AG04450 (cell line): ENCODE measurements around the gene F13A1. TPM values are rescaled to one million over a fixed set of nuclear protein-coding genes. Genes with fewer than 3 reads are reported as not detected.
"Not testable (repeated sequence)": the region's sequence is repeated elsewhere in the genome, so short reads cannot be mapped to it uniquely, and the experiment has no call there.

Experiments
- CTCF ChIA-PET: fragments of 300-600, 350-600 bp; formaldehyde crosslinking; extraction: SDS; loops from one replicate; lab custom pipeline; 2022; ENCODE audit warnings: antibody characterized with exemption, inconsistent platforms; lab: Charles Lee
- POLR2A ChIA-PET: fragments of 350-600 bp; formaldehyde crosslinking; extraction: SDS; loops from one replicate; lab custom pipeline; 2021; ENCODE audit warnings: antibody characterized with exemption, inconsistent platforms; lab: Yijun Ruan, JAX
- DNase-seq: peaks from one replicate; pipeline ENCODE4 v3.0.0-alpha.2; 2011; ENCODE audit warnings: low read depth, low spot score
- H3K27ac ChIP-seq: one replicate; pipeline ENCODE4 v1.5.1; 2012; ENCODE audit warnings: low read depth, low read length, control low read depth
- H3K27me3 ChIP-seq: one replicate; pipeline ENCODE4 v1.6.0; 2012; ENCODE audit warnings: low read length; ENCODE audit not compliant: control insufficient read depth, insufficient read depth
- H3K4me3 ChIP-seq: 2 replicates; pipeline ENCODE4 v1.5.1; 2011; ENCODE audit warnings: mild to moderate bottlenecking, low read depth, low read length, control low read depth
- H3K9me3 ChIP-seq: 2 replicates; pipeline ENCODE4 v1.5.1; 2012; ENCODE audit warnings: low read length; ENCODE audit not compliant: control insufficient read depth, insufficient read depth
- CTCF ChIP-seq: IDR thresholded peaks from 2 replicates; pipeline ENCODE4 v1.5.1; 2011; ENCODE audit warnings: low read depth, low read length, control low read depth, inconsistent platforms
- polyA plus RNA-seq: library from polyadenylated mRNA; depleted of rRNA; stranded (reverse); fragments of >200 nt; gene quantifications from 2 replicates; pipeline ENCODE4 v1.2.3, GENCODE V29; 2011

Gene F13A1
- polyA plus RNA-seq, 1 experiment, result not detected

GRCh38 chr6:6312901-6313441 lies 7.5 kb downstream of the F13A1 start:
- POLR2A ChIA-PET, result no interaction called here
- TF ChIP-seq CTCF, result no peak
- CTCF ChIA-PET, result interaction anchor here (0.8 kb wide), 1 partner anchor 842 kb away, joined by 4 read pairs; no protein-coding TSS in a partner anchor
- H3K4me3 ChIP-seq, result no peak overlapping the region
- no peak for DNase-seq
- H3K27ac ChIP-seq, result no peak overlapping the region
- peaks cover 11% of the 10 kb centered on the region for H3K9me3 ChIP-seq
- H3K27me3 ChIP-seq, result no peaks in the 10 kb centered on the region

GRCh38 chr6:6305575-6305974 lies 14.9 kb downstream of the F13A1 start:
- no peaks in the 10 kb centered on the region for H3K27me3 ChIP-seq
- CTCF ChIA-PET, result no interaction called here

DNA sequence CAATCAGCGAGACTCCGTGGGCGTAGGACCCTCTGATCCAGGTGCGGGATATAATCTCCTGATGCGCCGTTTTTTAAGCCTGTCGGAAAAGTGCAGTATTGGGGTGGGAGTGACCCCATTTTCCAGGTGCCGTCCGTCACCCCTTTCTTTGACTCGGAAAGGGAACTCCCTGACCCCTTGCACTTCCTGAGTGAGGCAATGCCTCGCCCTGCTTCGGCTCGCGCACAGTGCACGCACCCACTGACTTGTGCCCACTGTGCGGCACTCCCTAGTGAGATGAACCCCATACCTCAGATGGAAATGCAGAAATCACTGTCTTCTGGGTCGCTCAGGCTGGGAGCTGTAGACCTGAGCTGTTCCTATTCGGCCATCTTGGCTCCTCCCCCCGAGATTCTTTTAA lies 20.1 kb downstream of the F13A1 start:
- H3K27me3 ChIP-seq, H3K27ac ChIP-seq, DNase-seq, CTCF ChIA-PET, POLR2A ChIA-PET, H3K4me3 ChIP-seq: not testable (repeated sequence)
- peaks cover 11% of the 10 kb centered on the region for H3K9me3 ChIP-seq

More at GRCh38 chr6:6305575-6305974, 14.9 kb downstream of the F13A1 start:
- peaks cover 16% of the 10 kb centered on the region for H3K9me3 ChIP-seq
- no peak overlapping the region for H3K27ac ChIP-seq
- H3K4me3 ChIP-seq, result no peak overlapping the region
- no peak for TF ChIP-seq CTCF
- DNase-seq, result no peak
- POLR2A ChIA-PET, result no interaction called here

DNA sequence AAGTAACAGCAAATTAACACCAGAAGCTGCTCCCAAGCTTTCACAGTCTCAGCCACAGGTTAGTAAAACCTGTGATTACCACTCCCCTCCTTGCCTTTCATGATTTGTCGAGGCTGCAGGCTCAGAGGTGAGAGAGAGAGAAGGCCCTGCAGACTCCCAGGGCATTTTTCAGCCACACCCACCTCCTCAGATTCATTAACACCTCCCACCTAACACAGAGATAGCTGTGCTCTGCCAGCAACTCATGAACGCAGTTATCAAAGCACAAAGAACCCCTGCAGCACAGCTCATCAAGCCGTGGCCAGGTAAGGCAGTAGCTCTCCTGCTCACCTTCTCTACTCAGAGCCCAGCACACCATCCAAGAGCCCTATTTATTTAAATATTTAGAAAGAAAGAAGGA lies 27.1 kb downstream of the F13A1 start:
- TF ChIP-seq CTCF, result no peak
- no peak for DNase-seq
- ChIA-PET POLR2A (no interaction called here), CTCF (no interaction called here)
- no peaks in the 10 kb centered on the region for H3K27me3 ChIP-seq
- no peak overlapping the region for H3K27ac ChIP-seq
- peaks cover 16% of the 10 kb centered on the region; the same call in 1 of the 2 replicates for H3K9me3 ChIP-seq
- no peak overlapping the region for H3K4me3 ChIP-seq

DNA sequence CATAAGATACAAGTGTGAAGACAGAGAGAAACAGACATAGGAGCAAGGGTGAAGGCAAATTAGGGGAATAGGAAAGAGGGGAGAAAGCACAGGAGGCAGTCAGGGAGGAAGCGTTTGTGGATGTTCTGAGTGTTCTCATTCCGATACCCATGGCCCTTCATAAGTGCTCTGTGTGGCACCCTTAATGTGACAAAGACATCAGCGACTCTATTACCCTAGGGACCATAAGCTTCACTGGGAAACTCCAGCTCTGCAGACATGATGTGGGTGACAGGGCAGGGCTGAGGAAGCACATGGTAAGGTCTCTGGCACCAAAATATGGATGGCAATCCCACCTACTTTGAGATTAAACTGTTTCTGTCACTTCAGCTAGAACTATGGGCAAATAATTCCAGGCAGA lies 33.0 kb downstream of the F13A1 start:
- TF ChIP-seq CTCF, result no peak
- Histone ChIP-seq H3K4me3 (no peak overlapping the region), H3K27me3 (no peaks in the 10 kb centered on the region), H3K9me3 (peaks cover 25% of the 10 kb centered on the region; the same call in 1 of the 2 replicates), H3K27ac (no peak overlapping the region)
- POLR2A ChIA-PET, result no interaction called here
- no peak for DNase-seq
- CTCF ChIA-PET, result interaction anchor here (0.6 kb wide), 1 partner anchor 492 kb away, joined by 3 read pairs; no protein-coding TSS in a partner anchor
